ENCODE results near the gene NUP107.

Gene NUP107

DNA sequence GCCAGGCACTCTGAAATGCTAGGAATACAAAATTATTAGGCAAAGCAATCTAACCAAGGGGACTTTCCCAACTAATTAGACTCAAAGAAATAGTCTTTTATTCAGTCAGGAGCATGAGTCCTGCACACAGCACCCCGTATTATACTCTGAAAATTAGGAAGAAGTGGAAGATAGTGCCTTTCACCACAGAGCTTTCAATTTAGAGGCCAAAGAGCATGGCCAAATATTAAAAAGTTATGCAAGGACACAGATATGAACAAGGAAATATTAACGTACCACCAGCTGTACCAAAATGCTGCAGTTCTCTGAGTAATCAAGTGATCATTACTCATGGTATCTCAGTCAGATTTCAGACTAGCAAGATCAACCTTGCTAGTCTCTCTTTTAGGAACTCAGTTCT lies 98.6 kb downstream of the NUP107 start:
- H3K27ac ChIP-seq (ENCODE audit: insufficient read depth, low read length, poor library complexity, severe bottlenecking) = no peak overlapping the region
- H3K4me3 ChIP-seq (ENCODE audit: insufficient read depth, low read depth, low read length, poor library complexity, severe bottlenecking) = no peak overlapping the region
- no peaks in the 10 kb centered on the region for H3K4me1 ChIP-seq (ENCODE audit: control insufficient read depth, insufficient read depth, low read length, poor library complexity, severe bottlenecking)
- no peak for DNase-seq
- no peaks in the 10 kb centered on the region for H3K36me3 ChIP-seq (ENCODE audit: control insufficient read depth, insufficient read depth, low read length)
- no peaks in the 10 kb centered on the region for H3K9me3 ChIP-seq (ENCODE audit: control insufficient read depth, low read length)
- no peaks in the 10 kb centered on the region for H3K27me3 ChIP-seq (replicated peaks; ENCODE audit: control insufficient read depth, insufficient read depth, low read length, poor library complexity, severe bottlenecking)

GRCh38 chr12:68785823-68786222 lies 99.0 kb downstream of the NUP107 start:
- Histone ChIP-seq H3K9me3 (ENCODE audit: control insufficient read depth, low read length) (no peaks in the 10 kb centered on the region), H3K36me3 (ENCODE audit: control insufficient read depth, insufficient read depth, low read length) (no peaks in the 10 kb centered on the region), H3K27ac (ENCODE audit: insufficient read depth, low read length, poor library complexity, severe bottlenecking) (no peak overlapping the region), H3K27me3 (replicated peaks; ENCODE audit: control insufficient read depth, insufficient read depth, low read length, poor library complexity, severe bottlenecking) (no peaks in the 10 kb centered on the region), H3K4me3 (ENCODE audit: insufficient read depth, low read depth, low read length, poor library complexity, severe bottlenecking) (no peak overlapping the region), H3K4me1 (ENCODE audit: control insufficient read depth, insufficient read depth, low read length, poor library complexity, severe bottlenecking) (no peaks in the 10 kb centered on the region)
- no peak for DNase-seq

DNA sequence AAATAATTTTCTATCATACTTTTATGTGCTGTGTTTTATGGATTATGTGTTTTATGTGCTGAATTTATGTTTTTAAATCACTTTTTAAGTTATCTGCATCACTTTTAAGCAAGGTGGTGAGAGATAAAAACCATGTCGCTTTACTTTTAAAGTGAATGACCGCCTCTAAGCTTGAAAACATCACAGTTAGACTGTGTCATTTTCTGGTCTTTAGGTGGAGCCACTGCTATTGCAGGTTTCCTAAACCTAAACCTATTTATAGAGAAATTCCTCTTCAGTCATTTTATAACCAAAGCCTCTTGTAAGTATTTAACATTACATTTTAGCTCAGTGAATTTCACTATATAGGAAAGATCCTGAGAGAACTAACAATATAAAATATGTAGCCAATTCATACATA lies 100.2 kb downstream of the NUP107 start:
- H3K27ac ChIP-seq (ENCODE audit: insufficient read depth, low read length, poor library complexity, severe bottlenecking) = no peak overlapping the region
- no peaks in the 10 kb centered on the region for H3K4me1 ChIP-seq (ENCODE audit: control insufficient read depth, insufficient read depth, low read length, poor library complexity, severe bottlenecking)
- no peaks in the 10 kb centered on the region for H3K9me3 ChIP-seq (ENCODE audit: control insufficient read depth, low read length)
- no peaks in the 10 kb centered on the region for H3K27me3 ChIP-seq (replicated peaks; ENCODE audit: control insufficient read depth, insufficient read depth, low read length, poor library complexity, severe bottlenecking)
- H3K36me3 ChIP-seq (ENCODE audit: control insufficient read depth, insufficient read depth, low read length) = no peaks in the 10 kb centered on the region
- no peak overlapping the region for H3K4me3 ChIP-seq (ENCODE audit: insufficient read depth, low read depth, low read length, poor library complexity, severe bottlenecking)
- DNase-seq = no peak

- Histone ChIP-seq H3K36me3 (ENCODE audit: control insufficient read depth, insufficient read depth, low read length) (no peaks in the 10 kb centered on the region), H3K27ac (ENCODE audit: insufficient read depth, low read length, poor library complexity, severe bottlenecking) (no peak overlapping the region), H3K4me1 (ENCODE audit: control insufficient read depth, insufficient read depth, low read length, poor library complexity, severe bottlenecking) (no peaks in the 10 kb centered on the region), H3K9me3 (ENCODE audit: control insufficient read depth, low read length) (no peaks in the 10 kb centered on the region), H3K4me3 (ENCODE audit: insufficient read depth, low read depth, low read length, poor library complexity, severe bottlenecking) (no peak overlapping the region), H3K27me3 (replicated peaks; ENCODE audit: control insufficient read depth, insufficient read depth, low read length, poor library complexity, severe bottlenecking) (no peaks in the 10 kb centered on the region)
- no peak for DNase-seq
Observed at GRCh38 chr12:68788554-68789143, 101.9 kb downstream of the NUP107 start.

GRCh38 chr12:68789144-68789878 lies 102.5 kb downstream of the NUP107 start:
- H3K27me3 ChIP-seq (replicated peaks; ENCODE audit: control insufficient read depth, insufficient read depth, low read length, poor library complexity, severe bottlenecking) = no peaks in the 10 kb centered on the region
- H3K4me1 ChIP-seq (ENCODE audit: control insufficient read depth, insufficient read depth, low read length, poor library complexity, severe bottlenecking) = no peaks in the 10 kb centered on the region
- no peak overlapping the region for H3K27ac ChIP-seq (ENCODE audit: insufficient read depth, low read length, poor library complexity, severe bottlenecking)
- H3K4me3 ChIP-seq (ENCODE audit: insufficient read depth, low read depth, low read length, poor library complexity, severe bottlenecking) = no peak overlapping the region
- H3K9me3 ChIP-seq (ENCODE audit: control insufficient read depth, low read length) = no peaks in the 10 kb centered on the region
- H3K36me3 ChIP-seq (ENCODE audit: control insufficient read depth, insufficient read depth, low read length) = no peaks in the 10 kb centered on the region
- DNase-seq = no peak

GRCh38 chr12:68790081-68790951 lies 103.5 kb downstream of the NUP107 start:
- H3K4me1 ChIP-seq (ENCODE audit: control insufficient read depth, insufficient read depth, low read length, poor library complexity, severe bottlenecking) = no peaks in the 10 kb centered on the region
- no peak overlapping the region for H3K27ac ChIP-seq (ENCODE audit: insufficient read depth, low read length, poor library complexity, severe bottlenecking)
- no peak for DNase-seq
- no peak overlapping the region for H3K4me3 ChIP-seq (ENCODE audit: insufficient read depth, low read depth, low read length, poor library complexity, severe bottlenecking)
- H3K9me3 ChIP-seq (ENCODE audit: control insufficient read depth, low read length) = no peaks in the 10 kb centered on the region
- H3K27me3 ChIP-seq (replicated peaks; ENCODE audit: control insufficient read depth, insufficient read depth, low read length, poor library complexity, severe bottlenecking) = no peaks in the 10 kb centered on the region
- no peaks in the 10 kb centered on the region for H3K36me3 ChIP-seq (ENCODE audit: control insufficient read depth, insufficient read depth, low read length)

GRCh38 chr12:68790952-68791234 lies 104.1 kb downstream of the NUP107 start:
- Histone ChIP-seq H3K4me1 (ENCODE audit: control insufficient read depth, insufficient read depth, low read length, poor library complexity, severe bottlenecking) (no peaks in the 10 kb centered on the region), H3K4me3 (ENCODE audit: insufficient read depth, low read depth, low read length, poor library complexity, severe bottlenecking) (no peak overlapping the region), H3K27me3 (replicated peaks; ENCODE audit: control insufficient read depth, insufficient read depth, low read length, poor library complexity, severe bottlenecking) (no peaks in the 10 kb centered on the region), H3K36me3 (ENCODE audit: control insufficient read depth, insufficient read depth, low read length) (no peaks in the 10 kb centered on the region), H3K9me3 (ENCODE audit: control insufficient read depth, low read length) (no peaks in the 10 kb centered on the region), H3K27ac (ENCODE audit: insufficient read depth, low read length, poor library complexity, severe bottlenecking) (no peak overlapping the region)
- DNase-seq = no peak

- Histone ChIP-seq H3K9me3 (ENCODE audit: control insufficient read depth, low read length) (no peaks in the 10 kb centered on the region), H3K27me3 (replicated peaks; ENCODE audit: control insufficient read depth, insufficient read depth, low read length, poor library complexity, severe bottlenecking) (no peaks in the 10 kb centered on the region), H3K4me3 (ENCODE audit: insufficient read depth, low read depth, low read length, poor library complexity, severe bottlenecking) (no peak overlapping the region), H3K4me1 (ENCODE audit: control insufficient read depth, insufficient read depth, low read length, poor library complexity, severe bottlenecking) (no peaks in the 10 kb centered on the region), H3K36me3 (ENCODE audit: control insufficient read depth, insufficient read depth, low read length) (no peaks in the 10 kb centered on the region), H3K27ac (ENCODE audit: insufficient read depth, low read length, poor library complexity, severe bottlenecking) (no peak overlapping the region)
- no peak for DNase-seq
Observed at GRCh38 chr12:68791897-68792481, 105.2 kb downstream of the NUP107 start.

GRCh38 chr12:68792952-68793351 lies 106.2 kb downstream of the NUP107 start:
- H3K4me3 ChIP-seq (ENCODE audit: insufficient read depth, low read depth, low read length, poor library complexity, severe bottlenecking) = no peak overlapping the region
- no peak for DNase-seq
- no peaks in the 10 kb centered on the region for H3K27me3 ChIP-seq (replicated peaks; ENCODE audit: control insufficient read depth, insufficient read depth, low read length, poor library complexity, severe bottlenecking)
- H3K36me3 ChIP-seq (ENCODE audit: control insufficient read depth, insufficient read depth, low read length) = no peaks in the 10 kb centered on the region
- no peaks in the 10 kb centered on the region for H3K9me3 ChIP-seq (ENCODE audit: control insufficient read depth, low read length)
- no peak overlapping the region for H3K27ac ChIP-seq (ENCODE audit: insufficient read depth, low read length, poor library complexity, severe bottlenecking)
- H3K4me1 ChIP-seq (ENCODE audit: control insufficient read depth, insufficient read depth, low read length, poor library complexity, severe bottlenecking) = no peaks in the 10 kb centered on the region

GRCh38 chr12:68793436-68793835 lies 106.7 kb downstream of the NUP107 start:
- no peaks in the 10 kb centered on the region for H3K9me3 ChIP-seq (ENCODE audit: control insufficient read depth, low read length)
- H3K27ac ChIP-seq (ENCODE audit: insufficient read depth, low read length, poor library complexity, severe bottlenecking) = no peak overlapping the region
- DNase-seq = no peak
- H3K36me3 ChIP-seq (ENCODE audit: control insufficient read depth, insufficient read depth, low read length) = no peaks in the 10 kb centered on the region
- H3K27me3 ChIP-seq (replicated peaks; ENCODE audit: control insufficient read depth, insufficient read depth, low read length, poor library complexity, severe bottlenecking) = no peaks in the 10 kb centered on the region
- H3K4me3 ChIP-seq (ENCODE audit: insufficient read depth, low read depth, low read length, poor library complexity, severe bottlenecking) = no peak overlapping the region
- no peaks in the 10 kb centered on the region for H3K4me1 ChIP-seq (ENCODE audit: control insufficient read depth, insufficient read depth, low read length, poor library complexity, severe bottlenecking)
